Activated CD4-positive, alpha-beta T cell treated with anti-CD3 and anti-CD28 coated beads, Interleukin-2, amount 50 U/mL, for 4 hours (primary cell): ENCODE results near the gene SLC38A5.
"Not testable (repeated sequence)": the region's sequence is repeated elsewhere in the genome, so short reads cannot be mapped to it uniquely, and the experiment has no call there.

ENCODE experiments used
- DNase-seq, 2 experiments: peaks; one replicate each; pipeline ENCODE4 v3.0.0-alpha.2; 2020

Gene SLC38A5

DNA sequence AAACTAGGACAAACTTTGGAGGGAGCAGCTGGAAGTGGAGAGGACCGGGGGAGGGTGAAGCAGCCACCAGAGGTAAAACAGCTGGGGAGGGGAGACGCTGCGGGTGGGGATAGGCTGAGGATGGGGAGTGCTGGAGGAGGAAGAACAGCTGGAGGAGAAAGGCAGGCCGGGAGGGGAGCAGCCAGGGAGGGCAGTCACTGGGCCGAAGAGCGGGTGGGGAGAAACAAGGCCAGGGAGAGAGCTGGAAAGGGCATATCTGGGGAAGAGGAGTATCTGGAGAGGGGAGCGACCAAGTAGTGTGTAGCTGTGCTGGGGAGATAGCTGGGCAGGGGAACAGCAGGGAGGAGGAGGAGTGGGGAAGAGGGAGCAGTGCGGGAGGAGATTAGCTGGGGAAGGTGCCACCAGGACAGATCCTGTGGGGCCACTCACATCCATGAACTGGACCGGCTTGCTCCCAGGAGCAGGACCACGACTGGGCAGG, 2.7 kb downstream of the SLC38A5 start:
- no peak for DNase-seq

DNA sequence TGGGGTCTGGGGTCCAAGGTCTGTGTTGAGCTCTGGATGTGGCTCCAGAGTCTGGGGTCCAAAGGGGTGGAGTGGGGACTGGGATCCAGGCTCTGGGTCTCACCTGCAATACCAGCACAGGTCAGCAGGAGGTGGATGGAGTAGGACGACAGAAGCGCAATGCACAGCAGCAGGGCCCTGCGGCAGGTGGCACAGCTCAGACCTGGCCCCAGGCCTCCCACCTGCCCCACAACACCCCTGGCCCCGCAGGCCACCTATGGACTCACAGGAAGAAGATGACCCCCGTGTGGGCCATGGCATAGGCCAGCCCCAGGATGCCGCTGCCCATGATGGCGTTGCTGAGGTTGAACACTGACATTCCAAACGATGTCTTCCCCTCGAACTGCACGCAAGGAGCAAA, 3.4 kb downstream of the SLC38A5 start:
- DNase-seq, result peak in 1 of 2 experiments; percentile 8

- DNase-seq, result no peak
Observed at GRCh38 chrX:48465336-48465933, 4.6 kb downstream of the SLC38A5 start.

DNA sequence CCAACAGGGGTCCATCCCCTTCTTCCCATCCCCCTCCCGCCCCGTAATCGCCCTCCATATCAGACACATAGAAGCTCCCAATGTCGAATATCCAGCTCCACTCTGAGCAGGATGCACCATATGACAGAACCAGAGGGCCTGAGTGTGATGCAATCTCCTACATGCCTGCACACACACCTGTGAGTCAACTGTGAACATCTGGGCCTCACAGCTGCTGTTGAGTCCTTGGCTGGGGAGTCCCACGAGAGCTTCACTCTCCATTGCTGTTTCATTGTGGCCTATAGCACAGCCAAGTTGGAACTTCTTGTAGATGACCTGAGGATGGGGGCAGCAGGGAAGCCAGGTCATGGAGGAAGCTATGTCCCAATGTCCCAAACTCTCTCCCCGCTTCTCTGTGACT, 8.2 kb downstream of the SLC38A5 start:
- no peak for DNase-seq

DNA sequence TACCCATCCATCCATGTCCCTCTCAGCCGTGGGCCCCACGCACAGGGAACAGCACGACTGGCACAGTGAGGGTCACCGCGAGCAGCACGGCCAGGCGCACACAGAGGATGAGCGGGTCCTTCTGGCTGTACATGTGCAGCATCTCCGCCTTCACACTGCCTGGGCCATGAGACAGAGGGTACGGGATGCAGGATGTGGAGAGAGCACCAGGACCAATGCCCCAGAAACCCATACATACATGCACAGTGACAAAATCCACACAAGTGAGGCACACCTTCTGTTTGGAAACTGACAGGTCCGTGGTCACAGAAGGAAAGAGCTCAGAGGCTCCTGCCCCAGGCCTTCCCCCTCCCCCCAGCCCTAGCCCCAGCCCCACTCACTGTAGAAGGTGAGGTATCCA, 9.5 kb downstream of the SLC38A5 start:
- no peak for DNase-seq

- DNase-seq, result no peak
Observed at GRCh38 chrX:48460031-48460430, 10.0 kb downstream of the SLC38A5 start.

GRCh38 chrX:48459483-48459882, 10.6 kb downstream of the SLC38A5 start:
- no peak for DNase-seq

GRCh38 chrX:48458711-48459110, 11.3 kb downstream of the SLC38A5 start:
- no peak for DNase-seq

- no peak for DNase-seq
Observed at GRCh38 chrX:48456628-48457331, 13.3 kb downstream of the SLC38A5 start.

DNA sequence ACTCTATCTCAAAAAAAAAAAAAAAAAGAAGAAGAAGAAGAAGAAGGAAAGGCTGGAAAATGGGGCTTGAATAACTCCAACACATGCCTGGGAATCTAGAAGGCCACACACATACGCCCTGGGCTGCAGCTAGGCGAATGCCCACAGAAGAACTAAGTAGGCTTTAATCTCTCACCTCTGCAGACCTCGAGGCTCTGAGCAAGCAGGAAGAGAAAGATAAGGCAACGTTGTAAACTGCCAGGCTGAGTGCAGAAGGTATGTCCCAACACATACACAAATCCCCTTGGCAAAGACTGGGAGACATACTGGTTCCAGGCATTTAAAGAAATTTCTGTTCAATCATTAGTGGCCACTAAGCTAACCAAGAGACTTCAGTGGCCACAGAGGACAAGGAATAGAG, 18.4 kb downstream of the SLC38A5 start:
- DNase-seq, result no peak

DNA sequence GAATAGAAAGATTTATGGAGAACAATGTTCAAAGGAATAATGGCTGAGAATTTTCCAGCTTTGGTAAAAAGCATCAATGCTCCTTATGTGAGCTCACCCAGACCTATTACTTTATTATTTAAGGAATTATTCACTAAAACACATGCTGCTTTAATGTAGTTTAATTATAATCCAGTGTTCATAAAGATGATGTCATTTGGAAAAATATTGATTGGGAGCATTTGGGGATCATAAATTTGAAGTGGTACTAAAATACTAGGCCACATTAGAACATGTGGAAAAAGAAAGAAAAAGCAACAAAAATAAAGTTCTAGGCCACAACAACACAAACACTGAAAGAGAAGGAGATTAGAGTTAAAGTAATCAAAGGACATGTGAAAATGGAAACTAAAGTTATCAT, 20.0 kb downstream of the SLC38A5 start:
- no peak for DNase-seq

DNA sequence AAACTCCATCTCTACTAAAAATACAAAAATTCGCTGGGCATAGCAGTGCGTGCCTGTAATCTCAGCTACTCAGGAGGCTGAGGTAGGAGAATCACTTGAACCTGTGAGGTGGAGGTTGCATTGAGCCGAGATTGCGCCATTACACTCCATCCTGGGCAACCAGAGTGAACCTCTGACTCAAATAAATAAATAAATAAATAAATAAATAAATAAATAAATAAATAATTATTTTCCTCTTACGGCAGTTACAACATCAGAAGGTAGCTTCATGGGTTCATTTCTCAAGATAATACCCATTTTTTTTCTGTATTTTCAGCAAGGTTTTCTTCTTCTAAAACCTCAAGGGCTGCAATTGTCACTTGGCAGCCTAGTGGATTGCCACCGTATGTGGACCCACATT, 22.9 kb downstream of the SLC38A5 start:
- DNase-seq, result not testable (repeated sequence)

DNA sequence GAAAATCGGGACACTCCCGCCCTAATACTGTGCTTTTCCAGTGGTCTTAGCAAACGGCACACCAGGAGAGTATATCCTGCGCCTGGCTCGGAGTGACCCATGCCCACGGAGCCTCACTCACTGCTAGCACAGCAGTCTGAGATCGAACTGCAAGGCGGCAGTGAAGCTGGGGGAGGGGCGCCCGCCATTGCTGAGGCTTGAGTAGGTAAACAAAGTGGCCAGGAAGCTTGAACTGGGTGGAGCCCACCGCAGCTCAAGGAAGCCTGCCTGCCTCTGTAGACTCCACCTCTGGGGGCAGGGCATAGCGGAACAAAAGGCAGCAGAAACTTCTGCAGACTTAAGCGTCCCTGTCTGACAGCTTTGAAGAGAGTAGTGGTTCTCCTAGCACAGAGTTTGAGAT, 36.3 kb downstream of the SLC38A5 start:
- not testable (repeated sequence) for DNase-seq

DNA sequence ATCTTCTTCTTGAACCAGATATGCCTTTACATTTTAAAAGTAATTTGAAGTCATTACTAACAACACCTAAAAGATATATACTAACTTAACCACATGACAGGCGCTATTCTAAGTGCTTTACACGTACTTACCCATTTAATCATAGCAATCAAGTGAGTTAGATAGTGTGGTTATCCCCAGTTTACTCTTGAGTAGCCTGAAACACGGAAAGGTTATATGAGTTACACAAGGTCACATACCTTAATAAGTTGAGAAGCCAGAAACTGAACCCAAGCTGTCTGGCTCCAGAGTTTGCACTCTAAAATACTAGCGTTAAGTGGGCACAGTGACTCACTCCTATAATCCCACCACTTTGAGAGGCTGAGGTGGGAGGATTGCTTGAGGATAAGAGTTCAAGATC, 39.9 kb downstream of the SLC38A5 start:
- not testable (repeated sequence) for DNase-seq

DNA sequence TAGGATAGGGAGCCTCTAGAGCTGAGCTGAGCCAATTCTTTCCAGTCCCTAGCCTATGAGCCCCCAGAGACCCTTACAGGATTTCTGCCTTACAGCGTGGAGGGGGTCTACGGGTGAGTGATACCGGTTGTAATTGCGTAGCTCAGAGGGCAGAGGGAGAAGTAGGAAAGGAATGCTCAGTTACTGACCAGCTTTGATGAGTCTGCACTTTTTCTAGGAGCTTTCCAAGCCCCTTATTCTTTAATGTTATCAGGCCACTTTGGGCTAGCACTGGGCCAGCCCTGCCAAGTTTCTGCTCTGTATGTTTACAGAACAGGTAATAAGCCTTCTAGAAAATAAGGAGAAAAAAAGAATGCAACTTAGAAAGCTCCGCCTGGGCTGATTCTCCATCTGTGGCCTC, 40.5 kb downstream of the SLC38A5 start:
- DNase-seq, result not testable (repeated sequence)

- not testable (repeated sequence) for DNase-seq
Observed at GRCh38 chrX:48427027-48427716, 42.9 kb downstream of the SLC38A5 start.

GRCh38 chrX:48411860-48412259, 58.2 kb downstream of the SLC38A5 start, which contains the start of gene SSX4B:
Gene SSX4B (minus strand): TSS chrX:48411960. CDS start chrX:48411372, 588 bp downstream.
- not testable (repeated sequence) for DNase-seq
